GM19351 (cell line): ENCODE results near the gene RFTN1.
A peak's percentile ranks its signal among the peaks of the same experiment; 100 is the strongest.

Experiments used
- ATAC-seq: cut with Tn5 transposase; IDR thresholded peaks from one replicate; pipeline ENCODE4 v1.9.1; 2021; ENCODE audit warnings: mild to moderate bottlenecking, moderate library complexity; ENCODE audit not compliant: unreplicated experiment

Gene RFTN1

DNA sequence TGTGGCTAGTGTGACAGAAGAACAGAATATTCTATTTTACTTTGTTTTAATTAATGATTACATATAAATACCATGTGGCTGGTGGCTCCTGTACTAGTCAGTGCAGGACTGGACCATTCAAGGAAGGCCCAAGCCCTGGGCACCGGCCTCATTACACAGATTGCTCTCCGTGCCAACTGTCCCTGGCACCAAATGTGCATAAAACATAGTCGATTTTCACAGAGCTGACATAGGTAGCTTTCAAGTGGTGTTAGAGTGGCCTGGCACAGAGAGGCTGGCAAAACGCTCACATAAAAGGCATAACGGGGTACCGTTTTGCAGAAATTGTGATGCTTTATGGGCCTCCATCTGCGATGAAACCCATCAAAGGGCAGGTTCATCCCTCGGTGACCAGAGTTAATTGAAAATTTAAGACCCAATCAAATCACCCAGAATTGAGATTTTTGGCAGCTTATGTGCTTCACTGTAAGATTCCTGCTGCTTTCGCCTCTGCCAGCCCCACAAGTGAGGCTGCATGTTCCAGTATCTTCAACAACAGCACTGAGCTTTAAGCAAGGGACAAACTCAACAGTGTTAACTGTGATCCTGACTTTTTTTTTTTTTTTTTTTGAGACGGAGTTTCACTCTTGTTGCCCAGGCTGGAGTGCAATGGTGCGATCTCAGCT lies 25.9 kb downstream of the RFTN1 start:
- ATAC-seq: no peak

- no peak for ATAC-seq
Measured at GRCh38 chr3:16486951-16487480, 26.5 kb downstream of the RFTN1 start.

DNA sequence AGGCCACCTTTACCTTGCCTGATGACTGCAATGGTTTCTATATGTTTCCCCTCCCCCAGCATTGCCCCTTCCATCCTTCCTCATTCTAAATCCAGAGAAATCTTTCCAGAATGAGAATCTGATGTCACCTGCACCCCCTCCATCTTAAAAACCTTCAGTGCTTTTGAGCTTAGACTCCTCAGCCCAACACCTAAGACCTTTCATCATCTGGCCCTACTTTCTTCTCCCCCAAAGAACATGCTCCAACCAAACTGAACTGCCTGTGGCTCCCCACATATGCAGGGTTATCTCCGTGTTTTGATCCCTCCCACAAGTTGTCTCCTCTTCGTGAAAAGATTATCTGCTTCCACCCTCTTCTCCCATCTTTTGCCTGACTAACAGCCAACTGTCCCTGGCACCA lies 27.3 kb downstream of the RFTN1 start:
- ATAC-seq: no peak

GRCh38 chr3:16485395-16485992 lies 28.0 kb downstream of the RFTN1 start:
- no peak for ATAC-seq

GRCh38 chr3:16484984-16485383 lies 28.5 kb downstream of the RFTN1 start:
- ATAC-seq: no peak

GRCh38 chr3:16484216-16484615 lies 29.3 kb downstream of the RFTN1 start:
- ATAC-seq: no peak

DNA sequence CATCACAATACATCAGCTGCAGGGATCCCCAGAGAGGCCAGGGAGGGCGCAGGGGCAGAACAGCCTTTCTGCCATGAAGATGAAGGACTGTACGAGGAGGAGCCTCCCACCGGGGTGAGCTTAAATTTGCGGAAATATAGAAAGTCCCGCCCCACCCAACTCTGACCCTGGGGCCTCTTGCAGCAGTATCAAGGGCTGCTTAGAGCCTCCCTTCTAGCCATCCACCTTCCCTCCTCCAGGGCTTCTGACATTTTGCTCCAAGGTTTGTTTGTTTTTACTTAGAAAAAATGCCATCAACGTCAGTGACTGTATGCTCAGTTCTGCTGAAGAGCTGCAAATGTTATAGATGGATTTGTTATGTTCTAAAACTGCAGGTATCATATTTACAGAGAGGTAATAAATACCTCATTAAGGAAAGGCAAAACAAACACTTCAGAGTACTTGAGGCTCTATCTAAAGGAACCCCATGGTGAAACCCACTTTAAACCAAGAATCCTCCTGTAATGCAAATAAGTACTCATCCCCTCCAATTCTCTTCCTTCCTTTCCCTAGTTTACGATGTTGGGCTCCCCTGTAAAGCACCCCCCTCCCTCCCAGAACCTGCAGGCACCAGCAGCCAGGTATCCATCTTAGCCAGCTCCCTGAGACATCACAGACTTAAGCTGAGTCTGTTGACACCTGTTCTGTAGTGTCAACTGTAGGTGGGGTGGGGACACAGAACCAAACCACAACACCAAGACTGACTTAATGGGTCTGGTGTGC lies 30.5 kb downstream of the RFTN1 start:
- peak; percentile 84 for ATAC-seq

GRCh38 chr3:16482194-16482769 lies 31.2 kb downstream of the RFTN1 start:
- ATAC-seq: peak; percentile 26

- no peak for ATAC-seq
Measured at GRCh38 chr3:16481546-16481897, 32.0 kb downstream of the RFTN1 start.

DNA sequence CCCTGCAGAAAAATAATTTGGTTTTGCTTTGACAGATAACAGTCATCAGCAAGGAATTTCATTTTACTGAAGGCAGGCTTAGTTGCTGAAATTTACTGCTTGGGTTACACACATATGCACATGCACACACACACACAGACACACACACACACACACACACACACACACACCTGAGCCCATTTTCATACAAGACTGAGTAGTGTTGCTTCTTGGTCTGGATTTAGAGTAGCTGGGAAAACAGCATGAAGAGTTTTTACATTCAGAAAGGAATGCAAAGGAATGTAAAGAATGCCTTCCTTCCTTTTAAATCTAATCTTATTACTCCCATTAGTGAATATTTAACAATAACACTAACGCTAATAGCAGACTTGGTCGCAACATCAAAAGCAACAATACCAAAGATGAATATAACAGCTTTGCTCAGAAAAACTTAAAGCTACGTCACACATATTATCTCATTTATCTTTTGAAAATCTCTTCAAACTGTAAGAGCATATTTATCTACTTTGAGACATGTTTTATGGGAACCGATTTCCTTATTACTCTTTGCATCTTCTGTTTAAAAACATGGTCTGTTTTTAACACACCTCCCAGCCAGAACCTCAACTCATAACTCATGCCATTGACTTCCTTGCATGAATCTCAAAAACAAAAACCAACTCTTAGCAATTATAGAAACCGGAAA lies 32.5 kb downstream of the RFTN1 start:
- no peak for ATAC-seq

DNA sequence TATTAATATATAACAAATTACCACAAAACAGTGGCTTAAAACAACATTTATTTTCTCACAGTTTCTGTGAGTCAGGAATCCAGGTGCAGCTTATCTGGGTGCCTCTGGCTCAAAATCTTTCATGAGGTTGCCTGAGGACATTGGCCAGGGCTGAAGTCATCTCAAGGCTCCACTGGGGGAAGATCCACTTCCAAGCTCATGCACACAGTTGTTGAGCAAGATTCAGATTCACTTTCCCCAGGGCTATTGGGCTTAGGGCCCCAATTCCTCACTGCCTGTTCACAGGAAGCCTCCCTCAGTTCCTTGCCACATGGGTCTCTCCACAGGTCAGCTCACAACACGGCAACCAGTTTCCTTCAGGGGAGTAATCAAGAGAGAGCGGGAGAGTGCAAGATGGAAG lies 35.0 kb downstream of the RFTN1 start:
- ATAC-seq: no peak

DNA sequence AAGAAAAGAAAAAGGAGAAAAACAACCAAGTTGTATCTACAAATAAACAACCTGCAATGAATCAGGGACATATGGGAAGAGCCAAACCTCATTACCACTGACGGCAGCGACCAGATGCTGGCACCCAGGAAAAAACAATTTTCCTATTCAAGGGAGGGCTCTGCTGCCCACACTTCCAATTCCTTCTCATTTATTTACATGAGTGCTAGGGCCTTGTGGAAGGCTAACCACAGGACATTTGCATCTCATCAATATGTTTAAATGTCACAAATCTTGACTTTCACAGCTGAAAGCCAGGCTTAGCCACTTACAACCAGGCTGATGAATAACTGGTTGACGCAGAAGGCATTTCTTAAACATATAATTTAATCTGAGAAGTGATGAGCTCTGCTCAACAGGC lies 36.0 kb downstream of the RFTN1 start:
- no peak for ATAC-seq

- ATAC-seq: peak; percentile 26
Measured at GRCh38 chr3:16477056-16477455, 36.4 kb downstream of the RFTN1 start.

DNA sequence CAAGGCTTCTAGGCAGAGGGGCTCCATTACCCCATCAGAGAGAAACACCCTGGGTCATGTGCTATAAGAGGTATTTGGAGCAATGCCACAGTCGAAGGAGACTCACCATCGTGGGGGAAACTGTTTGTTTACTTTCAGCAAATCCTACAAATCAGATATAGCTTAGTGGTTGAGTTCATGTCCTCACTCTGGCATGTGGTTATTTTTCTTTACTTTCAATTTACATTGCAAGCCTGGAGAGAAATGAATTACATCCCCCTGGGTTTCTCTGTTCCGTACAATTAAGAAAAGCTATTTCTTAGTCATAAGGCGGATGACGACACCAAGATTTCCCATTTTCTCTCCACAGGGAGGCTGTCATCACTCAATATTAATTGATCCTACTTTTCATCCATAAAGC lies 36.9 kb downstream of the RFTN1 start:
- ATAC-seq: peak; percentile 73

- no peak for ATAC-seq
Measured at GRCh38 chr3:16475766-16476165, 37.7 kb downstream of the RFTN1 start.

- ATAC-seq: no peak
Measured at GRCh38 chr3:16474920-16475319, 38.6 kb downstream of the RFTN1 start.

DNA sequence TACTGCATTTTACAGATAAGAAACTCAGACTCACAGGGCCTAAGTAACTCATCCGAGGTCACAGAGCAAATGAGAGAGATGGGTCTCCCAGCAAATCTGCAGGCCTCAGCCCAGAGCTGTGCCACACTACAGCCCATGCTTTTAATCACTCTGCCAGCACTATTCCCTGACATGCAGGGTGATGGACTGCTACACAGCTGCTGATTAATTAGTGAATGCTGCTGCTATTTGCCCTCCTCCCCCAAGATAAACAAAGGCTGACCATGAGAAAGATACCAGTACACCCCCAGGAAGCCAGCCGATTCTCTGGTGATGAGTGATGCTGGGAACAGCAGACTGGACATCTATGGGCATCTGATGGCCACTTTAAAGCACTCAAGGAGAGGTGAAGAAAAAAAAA lies 39.3 kb downstream of the RFTN1 start:
- no peak for ATAC-seq

- ATAC-seq: no peak
Measured at GRCh38 chr3:16472593-16472992, 40.9 kb downstream of the RFTN1 start.

DNA sequence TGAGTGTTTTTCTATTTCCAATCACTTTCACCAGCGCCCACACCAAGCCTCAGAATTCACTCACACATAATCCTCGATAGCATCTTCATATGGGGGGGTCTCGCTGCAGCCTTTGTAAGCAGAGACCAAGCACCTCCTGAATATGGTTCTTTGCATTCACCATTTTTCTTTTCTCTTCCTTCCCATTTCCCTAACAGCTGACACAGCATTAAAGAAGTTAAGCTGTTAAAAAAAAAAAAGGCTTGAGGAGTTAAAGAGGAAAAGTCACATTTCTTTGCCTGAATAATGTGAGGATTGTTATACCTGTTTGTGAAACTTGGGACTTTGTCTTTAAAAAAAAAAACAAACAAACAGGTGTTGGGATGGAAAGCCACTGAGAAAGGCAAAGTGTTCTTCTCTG lies 41.6 kb downstream of the RFTN1 start:
- ATAC-seq: no peak

DNA sequence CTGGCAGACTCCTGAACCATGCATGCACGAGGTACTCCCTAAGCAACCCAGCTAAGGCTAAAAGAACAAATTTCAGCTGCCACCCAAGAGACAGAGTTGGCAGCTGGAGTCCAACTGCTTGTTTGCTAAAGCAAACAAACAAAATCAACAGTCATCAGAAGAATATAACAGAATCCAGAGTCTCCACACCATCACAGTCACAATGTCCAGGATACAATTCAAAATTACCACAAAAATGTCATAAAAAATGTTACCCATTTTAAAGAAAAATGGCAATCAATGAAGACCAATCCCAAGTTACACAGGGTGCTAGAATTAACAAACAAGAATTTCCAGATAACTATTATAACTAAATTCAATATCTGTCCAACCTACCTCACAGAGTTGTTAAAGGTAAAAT lies 42.9 kb downstream of the RFTN1 start:
- no peak for ATAC-seq
